Measurements from ENCODE around the gene TWNK.

GRCh38 chr10:100967332-100967731 lies 20.0 kb upstream of the TWNK start:
- TF ChIP-seq TAF1 (IDR thresholded peaks at IDR 0.05; ENCODE audit: low read depth, low read length) (no peak), POLR2A (IDR thresholded peaks at IDR 0.05; ENCODE audit: low read depth, low read length) (no peak), POLR2AphosphoS5 (IDR thresholded peaks at IDR 0.05; ENCODE audit: low read depth, low read length) (no peak), PAX5 (IDR thresholded peaks at IDR 0.05; ENCODE audit: insufficient read depth, low read length, severe bottlenecking) (no peak)

All from GM12891 (cell line).